ENCODE measurements around the gene KIRREL3.

KIRREL3 gene

GRCh38 chr11:126408496-126408895 lies 592.1 kb downstream of the KIRREL3 start:
- no peak for DNase-seq (ENCODE audit: low read depth, low spot score)
- H3K4me3 ChIP-seq (ENCODE audit: low read depth, low read length) = no peak overlapping the region
- in situ Hi-C loops (cut with HindIII; ENCODE audit: low sequenced_read_pairs) = no loop called here
- TF ChIP-seq, protein P1, sequence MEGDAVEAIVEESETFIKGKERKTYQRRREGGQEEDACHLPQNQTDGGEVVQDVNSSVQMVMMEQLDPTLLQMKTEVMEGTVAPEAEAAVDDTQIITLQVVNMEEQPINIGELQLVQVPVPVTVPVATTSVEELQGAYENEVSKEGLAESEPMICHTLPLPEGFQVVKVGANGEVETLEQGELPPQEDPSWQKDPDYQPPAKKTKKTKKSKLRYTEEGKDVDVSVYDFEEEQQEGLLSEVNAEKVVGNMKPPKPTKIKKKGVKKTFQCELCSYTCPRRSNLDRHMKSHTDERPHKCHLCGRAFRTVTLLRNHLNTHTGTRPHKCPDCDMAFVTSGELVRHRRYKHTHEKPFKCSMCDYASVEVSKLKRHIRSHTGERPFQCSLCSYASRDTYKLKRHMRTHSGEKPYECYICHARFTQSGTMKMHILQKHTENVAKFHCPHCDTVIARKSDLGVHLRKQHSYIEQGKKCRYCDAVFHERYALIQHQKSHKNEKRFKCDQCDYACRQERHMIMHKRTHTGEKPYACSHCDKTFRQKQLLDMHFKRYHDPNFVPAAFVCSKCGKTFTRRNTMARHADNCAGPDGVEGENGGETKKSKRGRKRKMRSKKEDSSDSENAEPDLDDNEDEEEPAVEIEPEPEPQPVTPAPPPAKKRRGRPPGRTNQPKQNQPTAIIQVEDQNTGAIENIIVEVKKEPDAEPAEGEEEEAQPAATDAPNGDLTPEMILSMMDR (IDR thresholded peaks at IDR 0.05; ENCODE audit: low read depth, low read length) = no peak

GRCh38 chr11:126407682-126408288 lies 592.8 kb downstream of the KIRREL3 start:
- in situ Hi-C loops (cut with HindIII; ENCODE audit: low sequenced_read_pairs) = no loop called here
- TF ChIP-seq, protein P1 (IDR thresholded peaks at IDR 0.05; ENCODE audit: low read depth, low read length) = no peak
- DNase-seq (ENCODE audit: low read depth, low spot score) = no peak
- H3K4me3 ChIP-seq (ENCODE audit: low read depth, low read length) = no peak overlapping the region

- TF ChIP-seq, protein P1 (IDR thresholded peaks at IDR 0.05; ENCODE audit: low read depth, low read length) = no peak
- in situ Hi-C loops (cut with HindIII; ENCODE audit: low sequenced_read_pairs) = no loop called here
- no peak for DNase-seq (ENCODE audit: low read depth, low spot score)
- no peak overlapping the region for H3K4me3 ChIP-seq (ENCODE audit: low read depth, low read length)
Measured at GRCh38 chr11:126407101-126407521, 593.5 kb downstream of the KIRREL3 start.

DNA sequence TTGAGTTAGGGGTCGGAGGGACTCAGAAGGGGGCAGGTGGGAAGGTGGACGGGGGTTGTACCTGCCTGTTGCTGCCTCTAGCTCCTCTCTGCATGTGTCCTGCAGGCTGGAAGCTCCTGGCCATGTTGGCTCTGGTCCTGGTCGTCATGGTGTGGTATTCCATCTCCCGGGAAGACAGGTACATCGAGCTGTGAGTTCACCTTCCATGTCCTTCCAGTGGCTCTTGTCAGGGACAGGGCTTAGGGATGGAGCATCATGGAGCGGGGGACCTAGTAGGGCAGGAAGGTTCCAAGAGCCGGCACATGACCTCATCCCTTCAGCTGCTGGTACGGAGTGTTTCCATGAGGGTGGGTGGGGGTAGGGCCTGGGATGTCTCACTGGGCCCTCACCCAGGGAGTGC lies 594.2 kb downstream of the KIRREL3 start:
- in situ Hi-C loops (cut with HindIII; ENCODE audit: low sequenced_read_pairs) = no loop called here
- DNase-seq (ENCODE audit: low read depth, low spot score) = no peak
- H3K4me3 ChIP-seq (ENCODE audit: low read depth, low read length) = no peak overlapping the region
- TF ChIP-seq, protein P1 (IDR thresholded peaks at IDR 0.05; ENCODE audit: low read depth, low read length) = no peak

DNA sequence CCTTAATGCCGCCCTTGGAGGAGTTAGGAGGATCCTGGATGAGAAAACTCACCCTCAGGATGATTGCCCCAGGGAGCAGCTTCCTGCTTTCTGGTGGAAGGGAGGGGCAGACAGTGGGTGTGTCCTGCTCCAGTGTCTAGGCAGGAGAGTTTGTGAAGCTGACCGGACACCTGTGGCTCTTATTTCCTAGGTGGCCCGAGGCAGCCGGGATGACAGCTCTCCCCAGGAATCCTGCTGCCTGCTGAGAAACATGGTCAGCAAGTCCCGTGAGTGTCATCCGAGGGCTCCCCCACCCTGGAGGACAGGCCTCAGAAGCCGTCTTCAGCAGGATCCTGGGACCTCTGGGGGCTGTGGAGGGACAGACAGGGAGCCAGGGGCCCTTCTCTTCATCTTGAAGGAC lies 594.7 kb downstream of the KIRREL3 start:
- in situ Hi-C loops (cut with HindIII; ENCODE audit: low sequenced_read_pairs) = no loop called here
- no peak overlapping the region for H3K4me3 ChIP-seq (ENCODE audit: low read depth, low read length)
- TF ChIP-seq, protein P1 (IDR thresholded peaks at IDR 0.05; ENCODE audit: low read depth, low read length) = no peak
- no peak for DNase-seq (ENCODE audit: low read depth, low spot score)

DNA sequence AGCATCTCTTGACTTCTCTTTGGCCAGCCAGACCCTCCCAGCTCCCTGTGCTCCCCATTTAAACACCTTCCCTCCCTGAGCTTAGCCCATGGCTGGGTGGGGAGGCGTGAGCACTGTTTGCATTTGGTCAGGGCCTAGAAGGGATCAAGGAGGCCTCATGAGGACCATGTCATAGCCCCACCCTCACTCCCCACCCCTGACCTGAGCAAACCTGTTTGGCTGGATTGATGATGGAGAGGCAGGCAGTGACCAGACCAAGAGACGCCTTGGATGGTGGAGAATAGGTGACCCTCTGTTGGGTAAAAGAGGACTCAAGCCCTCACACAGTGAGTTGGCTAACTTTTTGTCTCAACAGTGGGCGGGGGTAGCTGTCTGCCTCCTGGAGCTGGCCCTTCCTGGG lies 595.2 kb downstream of the KIRREL3 start:
- TF ChIP-seq, protein P1 (IDR thresholded peaks at IDR 0.05; ENCODE audit: low read depth, low read length) = no peak
- H3K4me3 ChIP-seq (ENCODE audit: low read depth, low read length) = no peak overlapping the region
- DNase-seq (ENCODE audit: low read depth, low spot score) = no peak
- in situ Hi-C loops (cut with HindIII; ENCODE audit: low sequenced_read_pairs) = no loop called here

All from astrocyte of the spinal cord (primary cell).